Epithelial cell of prostate (primary cell): ENCODE data around the gene THEM5.

Source experiments
- DNase-seq: peaks from one replicate; pipeline ENCODE4 v3.0.0-alpha.2; 2011; ENCODE audit warnings: low read depth, low spot score
- H3K27ac ChIP-seq: fragments of 450-650 bp; 2 replicates; pipeline ENCODE4 v1.5.1; 2017; ENCODE audit warnings: mild to moderate bottlenecking

The THEM5 gene

GRCh38 chr1:151825751-151826660, 27.5 kb downstream of the THEM5 start:
- DNase-seq = no peak
- no peak overlapping the region for H3K27ac ChIP-seq

GRCh38 chr1:151825204-151825603, 28.3 kb downstream of the THEM5 start:
- DNase-seq = no peak
- no peak overlapping the region for H3K27ac ChIP-seq

- no peak overlapping the region for H3K27ac ChIP-seq
- DNase-seq = no peak
These were observed 30.3 kb downstream of the THEM5 start for GRCh38 chr1:151823175-151823574.

- H3K27ac ChIP-seq = no peak overlapping the region
- no peak for DNase-seq
These were observed 31.1 kb downstream of the THEM5 start for GRCh38 chr1:151822404-151822803.

- H3K27ac ChIP-seq = no peak overlapping the region
- no peak for DNase-seq
These were observed 32.6 kb downstream of the THEM5 start for GRCh38 chr1:151820940-151821339.

- H3K27ac ChIP-seq = no peak overlapping the region
- DNase-seq = no peak
These were observed 33.4 kb downstream of the THEM5 start for GRCh38 chr1:151819976-151820623.

GRCh38 chr1:151819227-151819835, 34.2 kb downstream of the THEM5 start:
- H3K27ac ChIP-seq = no peak overlapping the region
- no peak for DNase-seq

GRCh38 chr1:151817353-151817730, 36.2 kb downstream of the THEM5 start:
- DNase-seq = no peak
- H3K27ac ChIP-seq = no peak overlapping the region

- DNase-seq = no peak
- H3K27ac ChIP-seq = no peak overlapping the region
These were observed 36.8 kb downstream of the THEM5 start for GRCh38 chr1:151816548-151817352.

- no peak overlapping the region for H3K27ac ChIP-seq
- DNase-seq = no peak
These were observed 37.7 kb downstream of the THEM5 start for GRCh38 chr1:151815716-151816327.

- DNase-seq = no peak
- no peak overlapping the region for H3K27ac ChIP-seq
These were observed 38.5 kb downstream of the THEM5 start for GRCh38 chr1:151814971-151815545.

- no peak for DNase-seq
- no peak overlapping the region for H3K27ac ChIP-seq
These were observed 39.1 kb downstream of the THEM5 start for GRCh38 chr1:151814426-151814825.

GRCh38 chr1:151813271-151813977, 40.1 kb downstream of the THEM5 start:
- no peak overlapping the region for H3K27ac ChIP-seq
- DNase-seq = no peak

GRCh38 chr1:151811181-151811580, 42.3 kb downstream of the THEM5 start:
- H3K27ac ChIP-seq = no peak overlapping the region
- no peak for DNase-seq

- DNase-seq = no peak
These were observed 43.4 kb downstream of the THEM5 start for GRCh38 chr1:151809985-151810556.

GRCh38 chr1:151809290-151809984, 44.1 kb downstream of the THEM5 start:
- DNase-seq = no peak
- H3K27ac ChIP-seq = no peak overlapping the region

More at GRCh38 chr1:151809985-151810556, 43.4 kb downstream of the THEM5 start:
- no peak overlapping the region for H3K27ac ChIP-seq

- DNase-seq = no peak
These were observed 45.7 kb downstream of the THEM5 start for GRCh38 chr1:151807766-151808165.

GRCh38 chr1:151807131-151807530, 46.4 kb downstream of the THEM5 start:
- no peak for DNase-seq
- no peak overlapping the region for H3K27ac ChIP-seq

More at GRCh38 chr1:151807766-151808165, 45.7 kb downstream of the THEM5 start:
- H3K27ac ChIP-seq = no peak overlapping the region
